Heart right ventricle (tissue), 16 donors: ENCODE measurements around the gene TDG. TPM values are rescaled to one million over a fixed set of nuclear protein-coding genes. Genes with fewer than 3 reads are reported as not detected.

Source experiments
- ATAC-seq, 8 donors: fragments of 200-7000 bp; cut with Tn5 transposase; one replicate each; pipeline ENCODE4 v1.9.1; 2020; ENCODE audit warnings: mild to moderate bottlenecking in 8 of 8, moderate library complexity in 8 of 8, moderate number of reproducible peaks in 1 of 8
- DNase-seq, 2 donors: peaks; one replicate each; pipeline ENCODE4 v3.0.0-alpha.2; 2020
- H3K27ac ChIP-seq, 10 donors: fragments of 200-600 bp; sonication (generic) in 2 of 10; one replicate each; pipeline versions ENCODE4 v1.5.0 to v1.8.0; 2020 to 2022; ENCODE audit warnings: mild to moderate bottlenecking in 3 of 10
- H3K27me3 ChIP-seq, 7 donors: fragments of 200-600 bp; one replicate each; pipeline ENCODE4 v1.8.0; 2021 to 2022; ENCODE audit warnings: mild to moderate bottlenecking in 2 of 7
- H3K36me3 ChIP-seq, 9 donors: fragments of 200-600 bp; sonication (generic) in 1 of 9; one replicate each; pipeline versions ENCODE4 v1.5.0 to v1.8.0; 2020 to 2022; ENCODE audit warnings: mild to moderate bottlenecking in 2 of 9
- H3K4me1 ChIP-seq, 9 donors: fragments of 200-600 bp; sonication (generic) in 1 of 9; one replicate each; pipeline versions ENCODE4 v1.5.0 to v1.8.0; 2020 to 2022; ENCODE audit warnings: mild to moderate bottlenecking in 4 of 9
- H3K4me3 ChIP-seq, 10 donors: fragments of 200-600 bp; sonication (generic) in 2 of 10; one replicate each; pipeline versions ENCODE4 v1.5.0 to v1.8.0; 2020 to 2022; ENCODE audit warnings: mild to moderate bottlenecking in 7 of 10, moderate library complexity in 2 of 10
- H3K9me3 ChIP-seq, 11 donors: fragments of 200-600 bp in 10 of 11; sonication (generic) in 2 of 11; one replicate each; pipeline versions ENCODE4 v1.5.0 to v1.8.0; 2013 to 2022; ENCODE audit warnings: mild to moderate bottlenecking in 2 of 11, control low read depth in 1 of 11, moderate library complexity in 1 of 11
- CTCF ChIP-seq, 9 donors: fragments of 200-600 bp; sonication (generic) in 2 of 9; IDR thresholded peaks; one replicate each; pipeline versions ENCODE4 v1.5.0 to v1.8.0; 2021 to 2022; ENCODE audit warnings: antibody characterized with exemption in 9 of 9, mild to moderate bottlenecking in 5 of 9, moderate library complexity in 1 of 9
- WGBS, 2 donors: extraction: QIAGEN DNeasy Blood & Tissue Kit; methylation state at CpG; one replicate each; pipeline ENCODE4 v1.1.7; 2013; ENCODE audit warnings: inconsistent platforms in 1 of 2; 5-methylcytosine and 5-hydroxymethylcytosine counted together
- intact Hi-C, 10 donors: fragments of 100-400 bp; cut with DNase I; formaldehyde crosslinking; loops; one replicate each; pipeline versions ENCODE4 v1.11.1 to v1.14.2; 2022
- polyA plus RNA-seq, 2 donors: library from polyadenylated mRNA; stranded (reverse); fragments of 200-250 nt; gene quantifications; one replicate each; pipeline ENCODE4 v1.2.3, GENCODE V29; 2013
- total RNA-seq, 10 donors: library from RNA; stranded (reverse); fragmentation: NEBNext Ultra II Directional in 3 of 10; extraction: Animal tissue kit (Norgen Biotek cat#: 25700) in 3 of 10; gene quantifications; one replicate each; pipeline versions ENCODE4 v1.2.1 to v1.2.4, GENCODE V29; 2021 to 2023
- donor health status: Arrhythmogenic right ventricular cardiomyopathy.
- donor health status: ischemic (EF 13 %, LVEDD 7.1; RV severe dilation, severe dysfunction).
- donor health status: healthy with polysubstance abuse.
- donor health status: DM: no; HTN: yes; CAD: no.
- donor health status: DM: no; HTN: no; CAD: no.
- donor health status: ischemic (EF 25% LVEDD 6.9; RV normal size, moderate dysfunction).
- donor health status: ischemic (EF 25% LVEDD 5.7; RV mildly dilated, moderate dysfunction).
- donor health status: healthy.
- donor health status: DM: yes; HTN: yes; CAD: no.
- donor health status: Ischemic cardiomyopathy.
- donor health status: ischemic (EF 35%, LVEDD 5.7; RV mildly dilated, moderate dysfunction).
- donor health status: nonischemic (EF 11% LVEDD 7.7; RV severe dilation, severe dysfunction).
- donor health status: DM: yes; HTN: yes; CAD: no.
- donor health status: PGD.
- donor health status: ischemic (EF 29% LVEDD 5.4; RV normal size, mild dysfunction).
- donor health status: nonischemic (EF 23%, LVEDD 6.1; RV moderate dilation, normal function).

The TDG gene
- total and polyA plus RNA-seq, 12 donors: 8.7 to 17.4 (median 11.7) TPM

GRCh38 chr12:103962493-103962892, 3.2 kb upstream of the TDG start:
- Histone ChIP-seq H3K4me1 (peaks cover 3 to 44% (median 34%) of the 10 kb centered on the region in 9 donors), H3K27me3 (no peaks in the 10 kb centered on the region), H3K4me3 (no peak overlapping the region), H3K27ac (no peak overlapping the region), H3K9me3 (no peaks in the 10 kb centered on the region), H3K36me3 (no peaks in the 10 kb centered on the region)
- no peak for TF ChIP-seq CTCF (IDR thresholded peaks at IDR 0.05)
- DNase-seq: no peak
- intact Hi-C loops: loop anchor here in 3 of 10 donors (10.0 kb wide), 1 partner anchor 102 kb away; the partner anchor contains the start of gene HCFC2 (in 3 of the 3)
- 43 to 44% methylated on average over 1 of the region's 1 CpG for WGBS, 2 donors
- no peak for ATAC-seq

- peak overlapping the region in 9 of 10 donors; percentile 82 to 99 (median 97) for H3K27ac ChIP-seq
- WGBS, 2 donors: 15 to 18% methylated on average over 3 of the region's 3 CpGs
- peak overlapping the region; percentile 60 to 99 (median 90) for H3K4me3 ChIP-seq
- H3K9me3 ChIP-seq: no peaks in the 10 kb centered on the region
- no peak for DNase-seq
- TF ChIP-seq CTCF (IDR thresholded peaks at IDR 0.05): no peak
- H3K36me3 ChIP-seq: peaks cover 0 to 21% (median 0%) of the 10 kb centered on the region in 9 donors
- no peaks in the 10 kb centered on the region for H3K27me3 ChIP-seq
- intact Hi-C loops: loop anchor here in 7 of 10 donors (1.0 to 10.0 kb wide), 8 partner anchors 8 to 142 kb away; partner anchors contain the start of genes HCFC2 (in 4 of the 7) and HSP90B1 (in 2 of the 7)
- H3K4me1 ChIP-seq: peaks cover 3 to 60% (median 48%) of the 10 kb centered on the region in 9 donors
- no peak for ATAC-seq
Measured at GRCh38 chr12:103964805-103965204, 867 bp upstream of the TDG start.

- peak in 1 of 8 donors; percentile 0 for ATAC-seq
- no peak for TF ChIP-seq CTCF (IDR thresholded peaks at IDR 0.05)
- no peak for DNase-seq
- intact Hi-C loops: loop anchor here in 7 of 10 donors (1.0 to 10.0 kb wide), 8 partner anchors 8 to 142 kb away; partner anchors contain the start of genes HCFC2 (in 4 of the 7) and HSP90B1 (in 2 of the 7)
- peak overlapping the region; percentile 82 to 99 (median 97) for H3K27ac ChIP-seq
- H3K36me3 ChIP-seq: peaks cover 0 to 25% (median 0%) of the 10 kb centered on the region in 9 donors
- peaks cover 3 to 64% (median 52%) of the 10 kb centered on the region in 9 donors for H3K4me1 ChIP-seq
- peak overlapping the region; percentile 60 to 99 (median 90) for H3K4me3 ChIP-seq
- H3K27me3 ChIP-seq: no peaks in the 10 kb centered on the region
- H3K9me3 ChIP-seq: no peaks in the 10 kb centered on the region
- 0% methylated on average over 11 of the region's 11 CpGs for WGBS, 2 donors
Measured at GRCh38 chr12:103965255-103965589, 450 bp upstream of the TDG start.

GRCh38 chr12:103966736-103967135, 1.1 kb downstream of the TDG start:
- WGBS, 2 donors: 20% methylated on average over 1 of the region's 1 CpG
- no peak for ATAC-seq
- H3K4me3 ChIP-seq: peak overlapping the region; percentile 60 to 99 (median 90)
- H3K4me1 ChIP-seq: peaks cover 3 to 73% (median 56%) of the 10 kb centered on the region in 9 donors
- H3K27me3 ChIP-seq: no peaks in the 10 kb centered on the region
- intact Hi-C loops: loop anchor here in 7 of 10 donors (1.0 to 10.0 kb wide), 8 partner anchors 9 to 141 kb away; partner anchors contain the start of genes HCFC2 (in 4 of the 7) and HSP90B1 (in 2 of the 7)
- no peaks in the 10 kb centered on the region for H3K9me3 ChIP-seq
- peak overlapping the region; percentile 82 to 99 (median 97) for H3K27ac ChIP-seq
- no peak for DNase-seq
- no peak for TF ChIP-seq CTCF (IDR thresholded peaks at IDR 0.05)
- H3K36me3 ChIP-seq: peaks cover 0 to 29% (median 0%) of the 10 kb centered on the region in 9 donors
